Progenitor cell of endocrine pancreas (in vitro differentiated cells): ENCODE data around the gene HOXB4. TPM values are rescaled to one million over a fixed set of nuclear protein-coding genes. Genes with fewer than 3 reads are reported as not detected.
A peak's percentile ranks its signal among the peaks of the same experiment; 100 is the strongest.

ENCODE experiments used
- DNase-seq: peaks from one replicate; pipeline ENCODE4 v3.0.0; 2021; ENCODE audit warnings: low spot score; ENCODE audit not compliant: unreplicated experiment
- H3K27ac Mint-ChIP-seq: 2 replicates; pipeline ENCODE4 v1.8.0; 2021; ENCODE audit warnings: mild to moderate bottlenecking, moderate library complexity, mixed read lengths
- H3K27me3 Mint-ChIP-seq: 2 replicates; pipeline ENCODE4 v1.8.0; 2021; ENCODE audit warnings: mixed read lengths
- H3K36me3 Mint-ChIP-seq: 2 replicates; pipeline ENCODE4 v1.8.0; 2022; ENCODE audit warnings: mixed read lengths; ENCODE audit not compliant: insufficient read depth
- H3K4me1 Mint-ChIP-seq: 2 replicates; pipeline ENCODE4 v1.8.0; 2021; ENCODE audit warnings: low read depth, mixed read lengths
- H3K4me3 Mint-ChIP-seq: 2 replicates; pipeline ENCODE4 v1.8.0; 2021; ENCODE audit warnings: low read depth, mild to moderate bottlenecking, moderate library complexity, mixed read lengths
- H3K9me3 Mint-ChIP-seq: 2 replicates; pipeline ENCODE4 v1.8.0; 2021; ENCODE audit warnings: low read depth, mixed read lengths
- total RNA-seq: library from RNA; stranded (reverse); gene quantifications from 2 replicates; pipeline ENCODE4 v1.2.1, GENCODE V29; 2021
- TF ChIP-seq, protein P1 (sequence below): fragments of 200-600 bp; sonication (generic); IDR thresholded peaks from one replicate; pipeline ENCODE4 v1.5.0; 2021; ENCODE audit warnings: antibody characterized with exemption, mild to moderate bottlenecking; ENCODE audit not compliant: unreplicated experiment

The HOXB4 gene
- total RNA-seq, 1 donor from 2014 or later = 3.4 TPM

DNA sequence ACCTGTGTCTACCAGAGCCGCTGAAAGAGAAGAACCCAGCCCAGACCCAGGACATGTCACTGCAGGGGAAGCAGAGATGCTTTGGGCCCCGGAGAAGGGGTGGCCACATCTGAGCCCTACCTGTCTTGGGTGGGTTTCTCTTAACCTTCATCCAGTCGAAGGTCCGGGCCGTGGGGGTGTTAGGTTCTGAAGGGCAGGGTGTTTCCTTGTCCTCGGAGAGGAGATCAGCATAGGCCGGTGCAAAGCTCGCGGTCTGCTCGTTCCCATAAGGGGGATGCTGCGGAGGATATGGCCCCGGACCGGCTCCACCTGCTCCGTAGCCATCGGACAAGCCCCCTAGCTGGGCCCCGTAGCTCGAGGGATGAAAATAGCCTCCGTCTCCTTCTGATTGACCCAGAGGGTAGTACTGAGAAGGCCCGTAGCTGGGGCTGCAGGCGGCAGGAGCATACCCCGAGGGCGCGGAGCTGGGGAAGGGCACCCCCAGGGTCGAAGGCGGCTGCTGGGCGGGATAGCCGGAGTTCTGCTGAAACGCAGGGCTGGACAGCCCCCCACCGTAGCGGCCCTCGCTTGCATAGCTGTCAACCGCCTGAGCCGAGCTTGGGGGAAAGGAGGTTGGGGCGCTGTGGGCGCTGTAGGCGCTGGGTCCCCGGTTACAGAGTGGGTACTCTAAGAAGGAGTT, 47.8 kb downstream of the HOXB4 start:
- peak overlapping the region; percentile 6 for H3K4me3 Mint-ChIP-seq
- TF ChIP-seq, protein P1, sequence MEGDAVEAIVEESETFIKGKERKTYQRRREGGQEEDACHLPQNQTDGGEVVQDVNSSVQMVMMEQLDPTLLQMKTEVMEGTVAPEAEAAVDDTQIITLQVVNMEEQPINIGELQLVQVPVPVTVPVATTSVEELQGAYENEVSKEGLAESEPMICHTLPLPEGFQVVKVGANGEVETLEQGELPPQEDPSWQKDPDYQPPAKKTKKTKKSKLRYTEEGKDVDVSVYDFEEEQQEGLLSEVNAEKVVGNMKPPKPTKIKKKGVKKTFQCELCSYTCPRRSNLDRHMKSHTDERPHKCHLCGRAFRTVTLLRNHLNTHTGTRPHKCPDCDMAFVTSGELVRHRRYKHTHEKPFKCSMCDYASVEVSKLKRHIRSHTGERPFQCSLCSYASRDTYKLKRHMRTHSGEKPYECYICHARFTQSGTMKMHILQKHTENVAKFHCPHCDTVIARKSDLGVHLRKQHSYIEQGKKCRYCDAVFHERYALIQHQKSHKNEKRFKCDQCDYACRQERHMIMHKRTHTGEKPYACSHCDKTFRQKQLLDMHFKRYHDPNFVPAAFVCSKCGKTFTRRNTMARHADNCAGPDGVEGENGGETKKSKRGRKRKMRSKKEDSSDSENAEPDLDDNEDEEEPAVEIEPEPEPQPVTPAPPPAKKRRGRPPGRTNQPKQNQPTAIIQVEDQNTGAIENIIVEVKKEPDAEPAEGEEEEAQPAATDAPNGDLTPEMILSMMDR = no peak
- H3K27ac Mint-ChIP-seq = peak overlapping the region; percentile 49
- DNase-seq = no peak
- H3K27me3 Mint-ChIP-seq = peaks cover 63% of the 10 kb centered on the region
- peaks cover 14% of the 10 kb centered on the region for H3K4me1 Mint-ChIP-seq
- H3K36me3 Mint-ChIP-seq = no peaks in the 10 kb centered on the region
- no peaks in the 10 kb centered on the region for H3K9me3 Mint-ChIP-seq

DNA sequence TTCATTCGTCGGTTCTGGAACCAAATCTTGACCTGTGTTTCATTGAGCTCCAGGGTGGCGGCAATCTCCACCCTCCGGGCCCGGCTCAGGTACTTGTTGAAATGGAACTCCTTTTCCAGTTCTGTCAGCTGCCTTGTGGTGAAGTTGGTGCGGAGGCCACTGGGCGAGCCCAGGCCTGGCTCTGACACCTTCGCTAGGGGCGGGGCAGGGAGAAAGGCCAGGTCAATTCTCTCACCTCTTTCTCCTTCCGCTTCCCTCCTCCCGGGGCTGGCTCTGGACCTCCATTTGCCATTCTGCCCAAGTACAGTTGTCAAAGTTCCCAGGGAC, 48.5 kb downstream of the HOXB4 start:
- no peaks in the 10 kb centered on the region for H3K36me3 Mint-ChIP-seq
- TF ChIP-seq, protein P1 = no peak
- H3K27ac Mint-ChIP-seq = peak overlapping the region; percentile 62
- peaks cover 14% of the 10 kb centered on the region for H3K4me1 Mint-ChIP-seq
- H3K9me3 Mint-ChIP-seq = no peaks in the 10 kb centered on the region
- peak overlapping the region; percentile 25 for H3K4me3 Mint-ChIP-seq
- peaks cover 68% of the 10 kb centered on the region for H3K27me3 Mint-ChIP-seq
- no peak for DNase-seq

DNA sequence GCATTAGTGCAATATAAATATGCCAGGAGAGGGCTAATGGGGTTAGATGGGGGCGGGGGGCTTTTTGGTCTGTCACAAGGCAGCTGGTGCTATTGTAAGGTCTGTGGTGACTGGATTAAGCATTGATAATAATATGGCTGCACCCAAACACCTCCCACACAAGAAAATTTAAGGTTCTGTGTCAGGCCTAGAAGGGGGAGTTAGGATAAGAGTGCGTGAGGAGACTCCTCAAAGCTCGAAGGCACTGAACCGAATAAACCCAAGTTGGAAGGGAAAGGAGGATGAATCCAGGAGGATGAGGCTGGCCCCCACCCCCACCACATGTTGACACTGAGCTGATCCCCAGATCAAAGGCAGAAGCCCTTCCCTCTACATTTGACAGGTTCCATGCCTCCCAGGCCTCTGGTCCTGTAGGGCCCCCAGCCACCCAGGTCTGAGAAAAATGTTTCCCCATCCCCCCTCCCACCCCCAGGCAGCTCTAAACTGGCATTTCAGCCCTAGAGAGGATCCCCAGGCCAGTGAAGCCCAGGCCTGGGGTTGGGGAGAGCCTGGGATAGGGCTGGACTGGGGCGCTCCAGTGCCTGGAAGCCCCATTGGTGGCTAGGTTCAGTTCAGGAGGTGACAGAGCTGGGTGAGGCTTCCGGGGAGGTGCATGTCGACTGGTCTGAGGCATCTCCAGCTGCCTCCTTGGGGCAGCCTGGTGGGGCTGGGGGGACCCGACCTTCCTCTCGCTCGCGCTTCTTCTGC, 49.0 kb downstream of the HOXB4 start:
- Mint-ChIP-seq H3K27me3 (peaks cover 64% of the 10 kb centered on the region), H3K36me3 (no peaks in the 10 kb centered on the region), H3K4me1 (peaks cover 14% of the 10 kb centered on the region), H3K4me3 (peak overlapping the region; percentile 25), H3K27ac (peak overlapping the region; percentile 62), H3K9me3 (no peaks in the 10 kb centered on the region)
- TF ChIP-seq, protein P1 = no peak
- no peak for DNase-seq

DNA sequence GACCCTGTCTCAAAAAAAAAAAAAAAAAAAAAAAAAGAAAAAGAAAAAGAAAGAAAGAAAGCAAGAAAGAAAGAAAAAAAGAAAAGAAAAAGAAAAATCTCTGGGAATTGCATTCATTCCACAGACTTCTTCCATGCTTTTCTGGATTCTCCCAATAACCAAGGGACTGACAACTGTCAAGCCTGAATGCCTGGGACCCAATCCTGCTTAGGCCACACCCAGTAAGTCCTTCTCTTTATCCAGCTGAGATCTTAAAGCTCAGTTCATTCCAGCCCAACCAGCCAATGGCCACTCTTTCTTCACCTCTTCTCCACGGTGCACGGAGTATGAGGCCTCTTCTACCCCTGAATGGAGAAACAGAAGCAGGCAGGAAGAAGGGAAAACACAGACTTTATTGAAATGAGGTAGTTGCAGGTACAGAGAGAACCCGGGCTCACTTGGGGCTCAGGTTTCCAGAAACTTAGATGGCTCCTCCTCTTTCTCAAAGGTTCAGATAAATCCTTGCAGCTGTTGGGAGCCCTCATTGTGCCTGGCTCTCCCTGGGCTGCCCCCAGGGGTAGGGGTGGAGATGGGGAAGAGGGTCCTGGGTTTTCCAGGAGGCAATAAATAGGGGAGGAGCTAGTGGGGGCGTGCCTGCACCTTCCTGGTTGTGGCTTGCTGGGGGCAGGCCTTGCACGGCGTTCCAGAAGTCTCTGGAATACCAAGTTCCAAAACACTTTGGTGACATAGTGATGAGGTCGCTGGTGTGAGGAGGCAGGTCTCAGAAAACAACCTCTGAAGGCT, 49.8 kb downstream of the HOXB4 start:
- peaks cover 14% of the 10 kb centered on the region for H3K4me1 Mint-ChIP-seq
- no peak overlapping the region for H3K4me3 Mint-ChIP-seq
- peaks cover 64% of the 10 kb centered on the region for H3K27me3 Mint-ChIP-seq
- DNase-seq = no peak
- no peaks in the 10 kb centered on the region for H3K36me3 Mint-ChIP-seq
- H3K9me3 Mint-ChIP-seq = no peaks in the 10 kb centered on the region
- H3K27ac Mint-ChIP-seq = peak overlapping the region; percentile 17
- TF ChIP-seq, protein P1 = no peak

DNA sequence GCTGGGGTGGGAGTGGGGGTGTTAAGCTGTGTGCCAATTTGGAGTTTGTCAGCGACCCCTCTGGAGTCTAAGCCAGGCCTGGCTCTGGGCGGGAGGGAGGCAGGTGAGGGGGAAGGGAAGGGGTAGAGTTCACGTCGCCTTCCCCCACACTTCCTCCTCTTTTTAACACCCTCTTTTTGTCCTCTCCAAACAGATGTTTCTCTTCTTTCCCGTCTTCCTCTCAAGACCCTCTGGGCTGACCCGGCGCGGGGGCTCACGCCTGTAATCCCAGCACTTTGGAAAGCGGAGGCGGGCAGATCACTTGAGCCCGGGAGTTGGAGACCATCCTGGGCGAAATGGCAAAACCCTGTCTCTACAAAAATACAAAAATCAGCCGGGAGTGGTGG, 50.6 kb downstream of the HOXB4 start:
- Mint-ChIP-seq H3K9me3 (no peaks in the 10 kb centered on the region), H3K27me3 (peaks cover 62% of the 10 kb centered on the region), H3K27ac (peak overlapping the region; percentile 86), H3K4me1 (peaks cover 12% of the 10 kb centered on the region), H3K4me3 (peak overlapping the region; percentile 31), H3K36me3 (no peaks in the 10 kb centered on the region)
- TF ChIP-seq, protein P1 = no peak
- DNase-seq = no peak
